HEK293 (cell line): ENCODE results near the gene ARL11.

Source experiments
- CTCF ChIA-PET: fragments of 350-600 bp; formaldehyde crosslinking; extraction: SDS; loops from one replicate; lab custom pipeline; 2021; ENCODE audit warnings: antibody characterized with exemption; lab: Yijun Ruan, JAX
- POLR2A ChIA-PET: fragments of 300-600 bp; formaldehyde crosslinking; extraction: SDS; loops from one replicate; lab custom pipeline; 2020; ENCODE audit warnings: antibody characterized with exemption, inconsistent platforms; lab: Yijun Ruan, JAX
- H3K27ac ChIP-seq: fragments of 200-500 bp; sonication (Bioruptor generic); 2 replicates; pipeline ENCODE4 v1.5.1; 2014; ENCODE audit warnings: low read depth, low read length, control low read depth, inconsistent platforms; ENCODE audit errors: extremely low read depth
- H3K36me3 ChIP-seq, 2 experiments: fragments of 200-500 bp in 1 of 2; sonication (Bioruptor generic) in 1 of 2; 1 replicate in 1 of 2; 2 replicates in 1 of 2; pipeline ENCODE4 v1.5.1; 2014 to 2017; ENCODE audit warnings: inconsistent platforms in 2 of 2, low read length in 2 of 2; ENCODE audit not compliant: control insufficient read depth in 2 of 2, insufficient read depth in 1 of 2
- H3K4me1 ChIP-seq: fragments of 200-500 bp; sonication (Bioruptor generic); 2 replicates; pipeline ENCODE4 v1.5.1; 2014; ENCODE audit warnings: mild to moderate bottlenecking, low read length, inconsistent platforms; ENCODE audit not compliant: control insufficient read depth, insufficient read depth
- H3K4me3 ChIP-seq: 2 replicates; pipeline ENCODE4 v1.5.1; 2011; ENCODE audit warnings: low read depth, mild to moderate bottlenecking, control low read depth, low read length, moderate library complexity
- H3K9me3 ChIP-seq: fragments of 200-500 bp; sonication (Bioruptor generic); 2 replicates; pipeline ENCODE4 v1.5.1; 2014; ENCODE audit warnings: low read depth, low read length, inconsistent platforms; ENCODE audit not compliant: control insufficient read depth, insufficient read depth
- BCL11A ChIP-seq: fragments of 450-650 bp; formaldehyde crosslinking; IDR thresholded peaks from 2 replicates; pipeline ENCODE4 v1.5.1; 2016; ENCODE audit warnings: low read depth, missing biosample characterization, missing genetic modification characterization
- GLI4 ChIP-seq: fragments of 450-650 bp; formaldehyde crosslinking; IDR thresholded peaks from 2 replicates; pipeline ENCODE4 v1.5.1; 2016; ENCODE audit warnings: missing biosample characterization, missing genetic modification characterization
- GLIS1 ChIP-seq: fragments of 450-650 bp; formaldehyde crosslinking; IDR thresholded peaks from 2 replicates; pipeline ENCODE4 v1.5.1; 2016; ENCODE audit warnings: missing biosample characterization, missing genetic modification characterization
- OSR2 ChIP-seq: fragments of 450-650 bp; formaldehyde crosslinking; IDR thresholded peaks from 2 replicates; pipeline ENCODE4 v1.5.1; 2016; ENCODE audit warnings: missing biosample characterization, missing genetic modification characterization
- PRDM1 ChIP-seq: fragments of 450-650 bp; formaldehyde crosslinking; IDR thresholded peaks from 2 replicates; pipeline ENCODE4; 2016; ENCODE audit warnings: missing biosample characterization, missing genetic modification characterization
- SETDB1 ChIP-seq: IDR thresholded peaks from one replicate; pipeline ENCODE4 v1.6.1; 2017; ENCODE audit warnings: mild to moderate bottlenecking, low read length, moderate library complexity, mixed read lengths; ENCODE audit not compliant: insufficient read length
- ZBTB17 ChIP-seq: fragments of 450-650 bp; formaldehyde crosslinking; IDR thresholded peaks from 2 replicates; pipeline ENCODE4 v1.5.1; 2016; ENCODE audit warnings: missing biosample characterization, missing genetic modification characterization
- ZNF133 ChIP-seq: fragments of 450-650 bp; formaldehyde crosslinking; IDR thresholded peaks from 2 replicates; pipeline ENCODE4 v1.5.1; 2016; ENCODE audit warnings: missing biosample characterization, missing genetic modification characterization
- ZNF335 ChIP-seq: fragments of 450-650 bp; formaldehyde crosslinking; conservative IDR thresholded peaks from 2 replicates; pipeline ENCODE4 v1.5.1; 2016; ENCODE audit warnings: missing biosample characterization, missing genetic modification characterization
- ZNF341 ChIP-seq: fragments of 450-650 bp; formaldehyde crosslinking; IDR thresholded peaks from 2 replicates; pipeline ENCODE4; 2016; ENCODE audit warnings: low read depth, missing biosample characterization, missing genetic modification characterization
- ZNF350 ChIP-seq: fragments of 450-650 bp; formaldehyde crosslinking; IDR thresholded peaks from 2 replicates; pipeline ENCODE4 v1.5.0; 2017; ENCODE audit warnings: missing biosample characterization, mild to moderate bottlenecking, missing genetic modification characterization
- ZNF394 ChIP-seq: fragments of 450-650 bp; formaldehyde crosslinking; IDR thresholded peaks from 2 replicates; pipeline ENCODE4 v1.5.1; 2016; ENCODE audit warnings: missing biosample characterization, missing genetic modification characterization, mild to moderate bottlenecking, moderate library complexity, borderline replicate concordance
- ZNF404 ChIP-seq: fragments of 450-650 bp; formaldehyde crosslinking; IDR thresholded peaks from 2 replicates; pipeline ENCODE4 v1.5.1; 2017; ENCODE audit warnings: missing biosample characterization, missing genetic modification characterization
- ZNF530 ChIP-seq: fragments of 450-650 bp; formaldehyde crosslinking; IDR thresholded peaks from 2 replicates; pipeline ENCODE4 v1.5.1; 2016; ENCODE audit warnings: low read depth, missing biosample characterization, missing genetic modification characterization
- ZNF707 ChIP-seq: fragments of 450-650 bp; formaldehyde crosslinking; IDR thresholded peaks from 2 replicates; pipeline ENCODE4 v1.5.1; 2016; ENCODE audit warnings: missing biosample characterization, missing genetic modification characterization
- ZNF785 ChIP-seq: fragments of 450-650 bp; formaldehyde crosslinking; IDR thresholded peaks from 2 replicates; pipeline ENCODE4 v1.5.1; 2016; ENCODE audit warnings: missing biosample characterization, missing genetic modification characterization
- ZXDB ChIP-seq: fragments of 450-650 bp; formaldehyde crosslinking; IDR thresholded peaks from 2 replicates; pipeline ENCODE4 v1.5.1; 2016; ENCODE audit warnings: missing biosample characterization, missing genetic modification characterization
- TF ChIP-seq, protein P1 (sequence below): fragments of 450-650 bp; IDR thresholded peaks from 2 replicates; pipeline ENCODE4 v1.5.1; 2018; ENCODE audit warnings: missing biosample characterization, mild to moderate bottlenecking, missing genetic modification characterization
- TF ChIP-seq, protein P2 (sequence below): fragments of 450-650 bp; formaldehyde crosslinking; IDR thresholded peaks from 2 replicates; pipeline ENCODE4 v1.5.1; 2016; ENCODE audit warnings: missing biosample characterization, missing genetic modification characterization
- TF ChIP-seq, protein P3 (sequence below): fragments of 450-650 bp; formaldehyde crosslinking; IDR thresholded peaks from 2 replicates; pipeline ENCODE4 v1.5.1; 2016; ENCODE audit warnings: missing biosample characterization, missing genetic modification characterization
- TF ChIP-seq, protein P4 (sequence below): fragments of 450-650 bp; formaldehyde crosslinking; IDR thresholded peaks from 2 replicates; pipeline ENCODE4 v1.5.1; 2017; ENCODE audit warnings: missing biosample characterization, mild to moderate bottlenecking, missing genetic modification characterization, moderate library complexity

ARL11 gene

DNA sequence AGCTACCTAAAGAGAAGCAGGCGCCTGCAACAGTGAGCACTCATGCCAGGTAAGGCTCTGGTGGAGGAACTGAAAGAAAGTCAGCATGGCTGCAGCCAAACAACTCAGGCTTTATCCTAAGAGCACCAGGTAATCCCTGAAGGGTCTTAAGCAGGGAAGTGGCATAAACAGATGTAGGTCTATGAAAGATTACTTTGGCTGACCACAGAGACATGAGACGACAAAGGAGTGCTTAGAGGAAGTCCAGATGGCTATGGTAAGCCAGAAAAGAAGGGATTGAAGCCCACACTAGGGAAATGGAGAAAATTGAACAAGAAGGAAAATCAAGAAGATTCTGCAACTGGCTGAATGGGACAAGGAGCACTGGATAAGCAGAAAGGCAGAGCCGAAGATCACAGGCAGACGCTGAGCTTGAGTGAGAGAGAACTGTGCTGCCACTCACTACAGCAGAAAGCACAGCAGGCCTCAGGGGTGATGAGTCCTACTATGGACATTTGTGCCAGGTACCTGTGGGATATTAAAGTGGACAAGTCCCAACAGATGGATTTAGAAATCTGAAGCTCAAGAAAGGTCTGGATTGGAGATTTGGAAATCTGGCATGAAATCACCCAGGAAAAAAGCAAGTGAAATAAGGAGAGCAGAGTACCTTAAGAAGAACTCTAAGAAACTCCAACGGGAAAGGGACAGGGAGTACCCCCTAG, 47.2 kb upstream of the ARL11 start:
- Histone ChIP-seq H3K9me3 (no peaks in the 10 kb centered on the region), H3K27ac (no peak overlapping the region), H3K36me3 (peaks cover 0 to 15% of the 10 kb centered on the region in 2 experiments; a peak in 2 of 3 replicates), H3K4me1 (no peaks in the 10 kb centered on the region), H3K4me3 (no peak overlapping the region)
- ChIA-PET CTCF (no interaction called here), POLR2A (no interaction called here)
- no peak for TF ChIP-seq ZXDB (tag by site-specific recombination)

DNA sequence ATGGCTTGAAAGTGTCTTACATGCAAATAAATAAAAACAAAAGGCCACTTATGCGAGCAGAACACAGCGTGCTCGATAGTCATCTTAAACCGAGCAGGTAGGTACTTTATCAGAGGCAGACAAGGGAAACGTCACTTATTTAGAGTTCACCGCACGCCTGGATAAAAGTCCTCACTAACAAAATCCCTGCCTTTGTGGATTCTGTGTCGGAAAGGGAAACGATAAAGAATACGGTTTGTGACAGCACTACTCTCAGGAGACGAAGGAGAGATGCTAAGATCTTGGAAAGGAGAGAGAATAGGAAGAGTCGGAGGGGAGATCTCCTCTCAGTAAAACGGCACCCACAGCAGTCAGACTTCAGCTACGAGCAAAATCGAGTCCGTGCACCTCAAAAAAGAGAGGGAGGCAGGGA, 43.5 kb upstream of the ARL11 start:
- ChIA-PET CTCF (interaction anchor here (0.7 kb wide), 1 partner anchor 53 kb away, joined by 3 read pairs; no protein-coding TSS in a partner anchor), POLR2A (interaction anchor here (0.6 to 2.7 kb wide), 2 partner anchors 140 to 1395 kb away, joined by 3 to 10 read pairs; partner anchors contain the start of genes CAB39L and SETDB2)
- peak overlapping the region; percentile 60; the same call in 1 of the 2 replicates for H3K27ac ChIP-seq
- peak overlapping the region; percentile 94 for H3K4me3 ChIP-seq
- no peaks in the 10 kb centered on the region for H3K9me3 ChIP-seq
- peaks cover 0 to 11% of the 10 kb centered on the region in 2 experiments; a peak in 2 of 3 replicates for H3K36me3 ChIP-seq
- no peak for TF ChIP-seq ZNF133
- TF ChIP-seq SETDB1 = no peak
- TF ChIP-seq ZBTB17 (tag by site-specific recombination) = peak; percentile 73; the same call in 1 of the 2 replicates
- peak; percentile 74 for TF ChIP-seq ZNF341 (tag by site-specific recombination)
- TF ChIP-seq, protein P1, sequence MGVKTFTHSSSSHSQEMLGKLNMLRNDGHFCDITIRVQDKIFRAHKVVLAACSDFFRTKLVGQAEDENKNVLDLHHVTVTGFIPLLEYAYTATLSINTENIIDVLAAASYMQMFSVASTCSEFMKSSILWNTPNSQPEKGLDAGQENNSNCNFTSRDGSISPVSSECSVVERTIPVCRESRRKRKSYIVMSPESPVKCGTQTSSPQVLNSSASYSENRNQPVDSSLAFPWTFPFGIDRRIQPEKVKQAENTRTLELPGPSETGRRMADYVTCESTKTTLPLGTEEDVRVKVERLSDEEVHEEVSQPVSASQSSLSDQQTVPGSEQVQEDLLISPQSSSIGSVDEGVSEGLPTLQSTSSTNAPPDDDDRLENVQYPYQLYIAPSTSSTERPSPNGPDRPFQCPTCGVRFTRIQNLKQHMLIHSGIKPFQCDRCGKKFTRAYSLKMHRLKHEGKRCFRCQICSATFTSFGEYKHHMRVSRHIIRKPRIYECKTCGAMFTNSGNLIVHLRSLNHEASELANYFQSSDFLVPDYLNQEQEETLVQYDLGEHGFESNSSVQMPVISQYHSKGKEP = no peak
- TF ChIP-seq ZNF335 (tag by site-specific recombination) = peak; percentile 60
- TF ChIP-seq PRDM1 (tag by site-specific recombination) = peak; percentile 80
- no peaks in the 10 kb centered on the region for H3K4me1 ChIP-seq

DNA sequence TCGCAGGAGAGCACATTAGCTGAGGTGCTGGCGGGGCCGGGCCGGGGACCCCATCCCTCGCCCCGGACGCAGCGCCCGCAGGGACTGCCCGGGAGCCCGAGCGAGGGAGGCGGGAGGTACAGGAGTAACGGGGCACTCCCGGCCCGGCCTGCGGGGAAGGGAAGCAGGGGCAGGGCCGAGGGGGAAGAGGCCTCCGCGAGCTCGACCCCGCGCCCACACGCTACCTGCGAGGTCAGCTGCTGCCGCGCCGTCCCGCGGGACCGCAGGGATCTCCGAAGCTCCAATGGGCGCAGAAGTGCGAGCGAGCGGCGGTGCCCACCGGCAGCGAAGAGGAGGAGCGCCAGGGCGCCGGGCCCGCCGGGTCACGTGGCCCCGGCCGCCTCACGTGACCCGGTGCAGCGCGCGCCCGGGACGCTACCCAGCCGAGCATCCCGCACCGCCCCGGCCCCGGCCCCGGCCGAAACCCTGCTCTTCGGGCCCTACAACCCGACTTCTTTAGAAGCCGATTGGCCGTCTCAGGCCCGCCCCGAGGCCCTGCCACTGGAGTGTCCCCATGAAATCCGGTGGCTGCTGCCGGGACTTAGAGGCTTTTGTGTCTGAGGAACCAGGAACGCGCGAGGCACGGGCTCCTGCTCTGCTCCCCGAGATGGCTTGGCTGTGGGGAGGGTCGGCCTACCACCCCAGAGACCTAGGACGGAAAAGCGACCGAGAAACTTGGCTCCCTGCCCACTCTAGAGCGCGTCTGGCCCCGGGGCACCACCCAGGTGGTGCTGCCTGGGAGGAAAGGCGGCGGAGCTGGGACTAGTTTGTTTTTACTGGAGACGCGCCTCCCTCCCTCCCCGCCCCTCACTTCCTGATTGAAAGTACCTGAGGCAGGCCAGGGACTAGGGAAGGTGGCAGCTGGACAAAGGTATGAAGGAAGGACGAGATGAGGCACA, 42.8 kb upstream of the ARL11 start, which contains the start of gene RCBTB1:
TSS of gene RCBTB1 (minus strand) at position 339 of the 938 bp plus-strand sequence. CDS start 18,279 bp downstream, outside the sequence.
- Histone ChIP-seq H3K9me3 (no peaks in the 10 kb centered on the region), H3K4me3 (peak within 1 kb of the TSS; percentile 94), H3K36me3 (peaks cover 0 to 9% of the 10 kb centered on the region in 2 experiments; a peak in 2 of 3 replicates), H3K27ac (peak within 1 kb of the TSS; percentile 85), H3K4me1 (no peaks in the 10 kb centered on the region)
- ChIA-PET CTCF (no interaction called here), POLR2A (interaction anchor here (0.6 to 2.7 kb wide), 2 partner anchors 141 to 1394 kb away, joined by 3 to 10 read pairs; partner anchors contain the start of genes CAB39L and SETDB2)
- TF ChIP-seq ZNF394 (tag by site-specific recombination) = peak; percentile 30; the same call in 1 of the 2 replicates
- TF ChIP-seq ZNF350 (tag by site-specific recombination) = no peak
- no peak for TF ChIP-seq ZNF404 (tag by site-specific recombination)
- TF ChIP-seq, protein P2, sequence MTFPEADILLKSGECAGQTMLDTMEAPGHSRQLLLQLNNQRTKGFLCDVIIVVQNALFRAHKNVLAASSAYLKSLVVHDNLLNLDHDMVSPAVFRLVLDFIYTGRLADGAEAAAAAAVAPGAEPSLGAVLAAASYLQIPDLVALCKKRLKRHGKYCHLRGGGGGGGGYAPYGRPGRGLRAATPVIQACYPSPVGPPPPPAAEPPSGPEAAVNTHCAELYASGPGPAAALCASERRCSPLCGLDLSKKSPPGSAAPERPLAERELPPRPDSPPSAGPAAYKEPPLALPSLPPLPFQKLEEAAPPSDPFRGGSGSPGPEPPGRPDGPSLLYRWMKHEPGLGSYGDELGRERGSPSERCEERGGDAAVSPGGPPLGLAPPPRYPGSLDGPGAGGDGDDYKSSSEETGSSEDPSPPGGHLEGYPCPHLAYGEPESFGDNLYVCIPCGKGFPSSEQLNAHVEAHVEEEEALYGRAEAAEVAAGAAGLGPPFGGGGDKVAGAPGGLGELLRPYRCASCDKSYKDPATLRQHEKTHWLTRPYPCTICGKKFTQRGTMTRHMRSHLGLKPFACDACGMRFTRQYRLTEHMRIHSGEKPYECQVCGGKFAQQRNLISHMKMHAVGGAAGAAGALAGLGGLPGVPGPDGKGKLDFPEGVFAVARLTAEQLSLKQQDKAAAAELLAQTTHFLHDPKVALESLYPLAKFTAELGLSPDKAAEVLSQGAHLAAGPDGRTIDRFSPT (tag by site-specific recombination) = no peak; the same call in 1 of the 2 replicates
- TF ChIP-seq GLI4 = no peak
- TF ChIP-seq OSR2 (tag by site-specific recombination) = no peak
- no peak for TF ChIP-seq ZNF785 (tag by site-specific recombination)
- TF ChIP-seq ZNF530 (tag by site-specific recombination) = no peak
- TF ChIP-seq BCL11A (tag by site-specific recombination) = no peak
- no peak for TF ChIP-seq ZNF707 (tag by site-specific recombination)
- TF ChIP-seq ZXDB (tag by site-specific recombination) = peak; percentile 70
- TF ChIP-seq, protein P3, sequence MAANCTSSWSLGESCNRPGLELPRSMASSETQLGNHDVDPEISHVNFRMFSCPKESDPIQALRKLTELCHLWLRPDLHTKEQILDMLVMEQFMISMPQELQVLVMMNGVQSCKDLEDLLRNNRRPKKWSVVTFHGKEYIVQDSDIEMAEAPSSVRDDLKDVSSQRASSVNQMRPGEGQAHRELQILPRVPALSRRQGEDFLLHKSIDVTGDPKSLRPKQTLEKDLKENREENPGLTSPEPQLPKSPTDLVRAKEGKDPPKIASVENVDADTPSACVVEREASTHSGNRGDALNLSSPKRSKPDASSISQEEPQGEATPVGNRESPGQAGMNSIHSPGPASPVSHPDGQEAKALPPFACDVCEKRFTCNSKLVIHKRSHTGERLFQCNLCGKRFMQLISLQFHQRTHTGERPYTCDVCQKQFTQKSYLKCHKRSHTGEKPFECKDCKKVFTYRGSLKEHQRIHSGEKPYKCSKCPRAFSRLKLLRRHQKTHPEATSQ (tag by site-specific recombination) = no peak
- TF ChIP-seq, protein P4, sequence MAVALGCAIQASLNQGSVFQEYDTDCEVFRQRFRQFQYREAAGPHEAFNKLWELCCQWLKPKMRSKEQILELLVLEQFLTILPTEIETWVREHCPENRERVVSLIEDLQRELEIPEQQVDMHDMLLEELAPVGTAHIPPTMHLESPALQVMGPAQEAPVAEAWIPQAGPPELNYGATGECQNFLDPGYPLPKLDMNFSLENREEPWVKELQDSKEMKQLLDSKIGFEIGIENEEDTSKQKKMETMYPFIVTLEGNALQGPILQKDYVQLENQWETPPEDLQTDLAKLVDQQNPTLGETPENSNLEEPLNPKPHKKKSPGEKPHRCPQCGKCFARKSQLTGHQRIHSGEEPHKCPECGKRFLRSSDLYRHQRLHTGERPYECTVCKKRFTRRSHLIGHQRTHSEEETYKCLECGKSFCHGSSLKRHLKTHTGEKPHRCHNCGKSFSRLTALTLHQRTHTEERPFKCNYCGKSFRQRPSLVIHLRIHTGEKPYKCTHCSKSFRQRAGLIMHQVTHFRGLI (tag by site-specific recombination) = no peak
- peak; percentile 67 for TF ChIP-seq GLIS1 (tag by site-specific recombination)
